ENCODE results near the gene TCERG1L.

DNA sequence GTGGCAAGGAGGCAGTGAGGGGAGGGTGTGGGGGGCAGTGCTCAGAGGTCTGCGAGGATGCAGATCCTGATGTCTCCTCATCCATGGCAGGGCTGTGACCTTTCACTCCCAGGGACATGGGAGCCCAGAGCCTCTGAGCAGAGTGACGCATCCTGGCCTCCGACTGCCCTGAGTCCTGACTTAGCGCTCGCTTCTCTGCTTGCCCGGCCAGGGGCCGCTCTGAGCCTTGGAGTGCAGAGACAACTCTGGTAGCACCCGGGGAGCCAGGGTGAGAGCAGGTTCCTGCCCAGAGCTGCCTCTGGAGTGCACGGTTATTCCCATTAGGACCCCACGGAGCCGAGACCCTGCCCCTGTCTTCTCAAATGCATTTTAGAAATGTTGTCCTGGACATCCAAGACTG is 188.0 kb downstream of the TCERG1L start:
- TF ChIP-seq CTCF (IDR thresholded peaks at IDR 0.05): no peak
- TF ChIP-seq, protein P1, sequence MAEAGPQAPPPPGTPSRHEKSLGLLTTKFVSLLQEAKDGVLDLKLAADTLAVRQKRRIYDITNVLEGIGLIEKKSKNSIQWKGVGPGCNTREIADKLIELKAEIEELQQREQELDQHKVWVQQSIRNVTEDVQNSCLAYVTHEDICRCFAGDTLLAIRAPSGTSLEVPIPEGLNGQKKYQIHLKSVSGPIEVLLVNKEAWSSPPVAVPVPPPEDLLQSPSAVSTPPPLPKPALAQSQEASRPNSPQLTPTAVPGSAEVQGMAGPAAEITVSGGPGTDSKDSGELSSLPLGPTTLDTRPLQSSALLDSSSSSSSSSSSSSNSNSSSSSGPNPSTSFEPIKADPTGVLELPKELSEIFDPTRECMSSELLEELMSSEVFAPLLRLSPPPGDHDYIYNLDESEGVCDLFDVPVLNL (CRISPR knock-in tag; IDR thresholded peaks at IDR 0.05; ENCODE audit: borderline replicate concordance, low read depth): no peak
- TF ChIP-seq ZNF317 (CRISPR knock-in tag; IDR thresholded peaks at IDR 0.05; ENCODE audit: borderline replicate concordance, low read depth): no peak
- TF ChIP-seq USF1 (CRISPR knock-in tag; IDR thresholded peaks at IDR 0.05): no peak
- no peak for TF ChIP-seq CREB1 (CRISPR knock-in tag; IDR thresholded peaks at IDR 0.05)
- TF ChIP-seq MAX (CRISPR knock-in tag; IDR thresholded peaks at IDR 0.05): no peak
- no peak for TF ChIP-seq ZSCAN18 (CRISPR knock-in tag; IDR thresholded peaks at IDR 0.05)

All from WTC11 (cell line).